ENCODE data around the gene PPP1R18.

Gene PPP1R18

DNA sequence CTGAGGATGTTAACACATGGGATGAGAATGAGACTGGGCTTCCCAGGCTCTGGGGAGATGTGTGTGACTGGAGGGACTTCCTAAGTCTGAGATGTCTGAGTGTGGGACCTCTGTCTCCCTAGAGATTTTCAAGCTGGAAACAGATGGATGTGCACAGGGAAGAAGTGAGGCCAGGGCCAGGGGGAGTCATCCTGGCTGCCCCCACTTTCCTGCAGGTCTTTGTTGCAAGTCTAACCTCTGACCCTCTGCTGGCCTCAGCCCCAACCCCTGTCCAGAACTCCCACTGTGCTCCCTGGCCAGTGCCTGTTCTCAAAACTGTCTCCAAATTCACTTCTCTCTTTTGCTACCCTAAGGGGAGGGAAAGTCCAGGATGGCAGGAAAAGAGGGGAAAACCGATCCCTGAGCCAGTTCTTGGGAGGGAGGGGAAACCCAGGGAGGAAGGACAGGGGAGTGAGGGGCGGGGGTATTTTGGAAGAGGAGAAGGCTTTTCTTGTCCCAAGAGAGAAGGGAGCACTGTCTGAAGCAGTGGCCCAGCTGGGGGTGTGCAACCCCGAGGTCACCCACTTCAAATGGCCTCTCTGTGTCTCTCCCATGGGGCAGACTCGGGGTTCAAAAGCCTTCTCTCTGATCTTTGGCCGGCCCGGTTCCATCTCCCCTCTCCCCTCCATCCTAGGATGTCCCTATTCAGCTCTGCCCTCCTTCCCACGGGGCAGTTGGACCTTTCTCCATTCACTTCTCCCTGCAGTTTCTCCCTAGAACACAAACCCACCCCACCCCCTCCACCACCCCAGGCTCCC is 3.1 kb downstream of the PPP1R18 start:
- Histone ChIP-seq H2BK15ac (replicated peaks; ENCODE audit: low read depth) (no peak overlapping the region), H3K79me1 (ENCODE audit: low read length) (peaks cover 29% of the 10 kb centered on the region), H4K8ac (ENCODE audit: low read depth, low read length) (no peak overlapping the region), H2BK5ac (ENCODE audit: low read length) (no peak overlapping the region), H3K36me3 (ENCODE audit: control insufficient read depth, insufficient read depth, low read length) (peaks cover 4% of the 10 kb centered on the region), H3K4me2 (ENCODE audit: low read length) (peak overlapping the region; percentile 57), H2AK5ac (ENCODE audit: low read length) (peak overlapping the region; percentile 69), H3K4me3 (ENCODE audit: low read length) (peak overlapping the region; percentile 46), H3K18ac (ENCODE audit: low read length) (no peak overlapping the region), H3K4me1 (ENCODE audit: control insufficient read depth, low read depth, low read length) (peaks cover 21% of the 10 kb centered on the region), H2BK120ac (ENCODE audit: low read depth, low read length) (no peak overlapping the region), H3K27ac (ENCODE audit: low read depth, low read length) (peak overlapping the region; percentile 87), H3K79me2 (ENCODE audit: control insufficient read depth, insufficient read depth, low read length) (peaks cover 56% of the 10 kb centered on the region), H3K23ac (ENCODE audit: low read length) (no peak overlapping the region), H3K27me3 (ENCODE audit: insufficient read depth, low read length, poor library complexity) (no peaks in the 10 kb centered on the region), H4K5ac (ENCODE audit: low read length) (no peak overlapping the region), H3K4ac (ENCODE audit: low read depth, low read length) (peak overlapping the region; percentile 20), H3K9ac (ENCODE audit: low read length) (peak overlapping the region; percentile 66), H3K56ac (ENCODE audit: low read length) (peak overlapping the region; percentile 77)
- no CpG with 5 or more reads among the region's 7 CpGs for WGBS (ENCODE audit: extremely low coverage, insufficient coverage, low lambda C conversion rate)
- DNase-seq, result no peak

- Histone ChIP-seq H2BK15ac (replicated peaks; ENCODE audit: low read depth) (no peak overlapping the region), H3K36me3 (ENCODE audit: control insufficient read depth, insufficient read depth, low read length) (peaks cover 4% of the 10 kb centered on the region), H2AK5ac (ENCODE audit: low read length) (peak overlapping the region; percentile 69), H4K8ac (ENCODE audit: low read depth, low read length) (no peak overlapping the region), H3K79me2 (ENCODE audit: control insufficient read depth, insufficient read depth, low read length) (peaks cover 56% of the 10 kb centered on the region), H3K18ac (ENCODE audit: low read length) (peak overlapping the region; percentile 25), H2BK5ac (ENCODE audit: low read length) (no peak overlapping the region), H4K5ac (ENCODE audit: low read length) (no peak overlapping the region), H3K4me2 (ENCODE audit: low read length) (peak overlapping the region; percentile 57), H3K4me1 (ENCODE audit: control insufficient read depth, low read depth, low read length) (peaks cover 21% of the 10 kb centered on the region), H3K27me3 (ENCODE audit: insufficient read depth, low read length, poor library complexity) (no peaks in the 10 kb centered on the region), H3K23ac (ENCODE audit: low read length) (peak overlapping the region; percentile 66), H3K4ac (ENCODE audit: low read depth, low read length) (no peak overlapping the region), H2BK120ac (ENCODE audit: low read depth, low read length) (no peak overlapping the region), H3K79me1 (ENCODE audit: low read length) (peaks cover 29% of the 10 kb centered on the region), H3K56ac (ENCODE audit: low read length) (peak overlapping the region; percentile 77), H3K4me3 (ENCODE audit: low read length) (peak overlapping the region; percentile 46), H3K27ac (ENCODE audit: low read depth, low read length) (peak overlapping the region; percentile 87), H3K9ac (ENCODE audit: low read length) (peak overlapping the region; percentile 66)
- DNase-seq, result peak; percentile 92
- no CpG with 5 or more reads among the region's 11 CpGs for WGBS (ENCODE audit: extremely low coverage, insufficient coverage, low lambda C conversion rate)
Observed at GRCh38 chr6:30682143-30683117, 4.0 kb downstream of the PPP1R18 start.

GRCh38 chr6:30681766-30682142 is 4.7 kb downstream of the PPP1R18 start:
- Histone ChIP-seq H4K5ac (ENCODE audit: low read length) (no peak overlapping the region), H2BK15ac (replicated peaks; ENCODE audit: low read depth) (no peak overlapping the region), H3K27me3 (ENCODE audit: insufficient read depth, low read length, poor library complexity) (no peaks in the 10 kb centered on the region), H3K27ac (ENCODE audit: low read depth, low read length) (no peak overlapping the region), H3K56ac (ENCODE audit: low read length) (peak overlapping the region; percentile 77), H2AK5ac (ENCODE audit: low read length) (no peak overlapping the region), H3K23ac (ENCODE audit: low read length) (no peak overlapping the region), H3K4me3 (ENCODE audit: low read length) (no peak overlapping the region), H3K79me2 (ENCODE audit: control insufficient read depth, insufficient read depth, low read length) (peaks cover 56% of the 10 kb centered on the region), H2BK5ac (ENCODE audit: low read length) (no peak overlapping the region), H3K4me1 (ENCODE audit: control insufficient read depth, low read depth, low read length) (peaks cover 21% of the 10 kb centered on the region), H3K4me2 (ENCODE audit: low read length) (peak overlapping the region; percentile 15), H3K9ac (ENCODE audit: low read length) (peak overlapping the region; percentile 50), H3K18ac (ENCODE audit: low read length) (no peak overlapping the region), H3K36me3 (ENCODE audit: control insufficient read depth, insufficient read depth, low read length) (peaks cover 7% of the 10 kb centered on the region), H3K4ac (ENCODE audit: low read depth, low read length) (no peak overlapping the region), H3K79me1 (ENCODE audit: low read length) (peaks cover 29% of the 10 kb centered on the region), H4K8ac (ENCODE audit: low read depth, low read length) (no peak overlapping the region), H2BK120ac (ENCODE audit: low read depth, low read length) (no peak overlapping the region)
- no peak for DNase-seq
- WGBS (ENCODE audit: extremely low coverage, insufficient coverage, low lambda C conversion rate), result no CpG with 5 or more reads among the region's 4 CpGs

- WGBS (ENCODE audit: extremely low coverage, insufficient coverage, low lambda C conversion rate), result no CpG with 5 or more reads among the region's 7 CpGs
- H3K27ac ChIP-seq (ENCODE audit: low read depth, low read length), result peak overlapping the region; percentile 37
- no peak overlapping the region for H2AK5ac ChIP-seq (ENCODE audit: low read length)
Observed at GRCh38 chr6:30679765-30680535, 6.5 kb downstream of the PPP1R18 start.

GRCh38 chr6:30678964-30679726 is 7.3 kb downstream of the PPP1R18 start:
- peak; percentile 89 for DNase-seq
- no peak overlapping the region for H2BK15ac ChIP-seq (replicated peaks; ENCODE audit: low read depth)
- H3K79me1 ChIP-seq (ENCODE audit: low read length), result peaks cover 14% of the 10 kb centered on the region
- H3K27ac ChIP-seq (ENCODE audit: low read depth, low read length), result no peak overlapping the region
- H4K8ac ChIP-seq (ENCODE audit: low read depth, low read length), result no peak overlapping the region
- no peak overlapping the region for H4K5ac ChIP-seq (ENCODE audit: low read length)
- H3K18ac ChIP-seq (ENCODE audit: low read length), result no peak overlapping the region
- H2BK120ac ChIP-seq (ENCODE audit: low read depth, low read length), result no peak overlapping the region
- no peak overlapping the region for H2AK5ac ChIP-seq (ENCODE audit: low read length)
- no peak overlapping the region for H3K23ac ChIP-seq (ENCODE audit: low read length)
- peak overlapping the region; percentile 49 for H3K9ac ChIP-seq (ENCODE audit: low read length)
- H3K4ac ChIP-seq (ENCODE audit: low read depth, low read length), result no peak overlapping the region
- no peaks in the 10 kb centered on the region for H3K27me3 ChIP-seq (ENCODE audit: insufficient read depth, low read length, poor library complexity)
- peak overlapping the region; percentile 6 for H3K4me2 ChIP-seq (ENCODE audit: low read length)
- H3K4me3 ChIP-seq (ENCODE audit: low read length), result no peak overlapping the region
- no peak overlapping the region for H2BK5ac ChIP-seq (ENCODE audit: low read length)
- H3K36me3 ChIP-seq (ENCODE audit: control insufficient read depth, insufficient read depth, low read length), result peaks cover 12% of the 10 kb centered on the region
- peaks cover 8% of the 10 kb centered on the region for H3K4me1 ChIP-seq (ENCODE audit: control insufficient read depth, low read depth, low read length)
- H3K79me2 ChIP-seq (ENCODE audit: control insufficient read depth, insufficient read depth, low read length), result peaks cover 35% of the 10 kb centered on the region
- no CpG with 5 or more reads among the region's 31 CpGs for WGBS (ENCODE audit: extremely low coverage, insufficient coverage, low lambda C conversion rate)
- peak overlapping the region; percentile 56 for H3K56ac ChIP-seq (ENCODE audit: low read length)

More at GRCh38 chr6:30679765-30680535, 6.5 kb downstream of the PPP1R18 start:
- Histone ChIP-seq H3K36me3 (ENCODE audit: control insufficient read depth, insufficient read depth, low read length) (peaks cover 12% of the 10 kb centered on the region), H3K56ac (ENCODE audit: low read length) (peak overlapping the region; percentile 37), H2BK120ac (ENCODE audit: low read depth, low read length) (no peak overlapping the region), H3K4ac (ENCODE audit: low read depth, low read length) (no peak overlapping the region), H3K4me1 (ENCODE audit: control insufficient read depth, low read depth, low read length) (peaks cover 10% of the 10 kb centered on the region), H3K9ac (ENCODE audit: low read length) (peak overlapping the region; percentile 49), H3K4me3 (ENCODE audit: low read length) (no peak overlapping the region), H4K5ac (ENCODE audit: low read length) (no peak overlapping the region), H3K18ac (ENCODE audit: low read length) (no peak overlapping the region), H3K27me3 (ENCODE audit: insufficient read depth, low read length, poor library complexity) (no peaks in the 10 kb centered on the region), H3K79me1 (ENCODE audit: low read length) (peaks cover 16% of the 10 kb centered on the region), H2BK5ac (ENCODE audit: low read length) (no peak overlapping the region), H2BK15ac (replicated peaks; ENCODE audit: low read depth) (no peak overlapping the region), H4K8ac (ENCODE audit: low read depth, low read length) (no peak overlapping the region), H3K79me2 (ENCODE audit: control insufficient read depth, insufficient read depth, low read length) (peaks cover 41% of the 10 kb centered on the region), H3K4me2 (ENCODE audit: low read length) (peak overlapping the region; percentile 13), H3K23ac (ENCODE audit: low read length) (no peak overlapping the region)
- peak; percentile 14 for DNase-seq

Data from mesendoderm (in vitro differentiated cells).